Liver (tissue), 3 donors: ENCODE data around the gene MED25.
A peak's percentile ranks its signal among the peaks of the same experiment; 100 is the strongest.

ENCODE experiments used
- EGR1 ChIP-seq, 2 donors: IDR thresholded peaks; 2 replicates each; pipeline ENCODE4 v1.6.1; 2016 to 2018; ENCODE audit warnings: antibody characterized with exemption in 2 of 2, low read depth in 2 of 2
- FOXA1 ChIP-seq: IDR thresholded peaks from 2 replicates; pipeline ENCODE4 v1.6.1; 2016; ENCODE audit warnings: antibody characterized with exemption
- GABPA ChIP-seq, 2 donors: IDR thresholded peaks in 1 of 2; conservative IDR thresholded peaks in 1 of 2; 2 replicates each; pipeline ENCODE4 v1.6.1; 2016; ENCODE audit warnings: antibody characterized with exemption in 2 of 2, mild to moderate bottlenecking in 1 of 2, moderate library complexity in 1 of 2
- JUND ChIP-seq, 2 donors: IDR thresholded peaks; 2 replicates each; pipeline ENCODE4 v1.6.1; 2016; ENCODE audit warnings: antibody characterized with exemption in 2 of 2
- RAD21 ChIP-seq, 2 donors: IDR thresholded peaks; 2 replicates each; pipeline ENCODE4 v1.6.1; 2016; ENCODE audit warnings: antibody characterized with exemption in 2 of 2, mild to moderate bottlenecking in 2 of 2
- RXRA ChIP-seq, 2 donors: IDR thresholded peaks; 2 replicates each; pipeline ENCODE4 v1.6.1; 2017 to 2018; ENCODE audit warnings: antibody characterized with exemption in 2 of 2, mild to moderate bottlenecking in 1 of 2
- SP1 ChIP-seq: IDR thresholded peaks from 2 replicates; pipeline ENCODE4 v1.6.1; 2018; ENCODE audit warnings: antibody characterized with exemption, mild to moderate bottlenecking
- TAF1 ChIP-seq: conservative IDR thresholded peaks from 2 replicates; pipeline ENCODE4 v1.6.1; 2016; ENCODE audit warnings: antibody characterized with exemption, mild to moderate bottlenecking
- YY1 ChIP-seq: IDR thresholded peaks from 2 replicates; pipeline ENCODE4 v1.6.1; 2016; ENCODE audit warnings: antibody characterized with exemption, mild to moderate bottlenecking
- TF ChIP-seq, protein P1 (sequence below): IDR thresholded peaks from 2 replicates; pipeline ENCODE4 v1.6.1; 2016; ENCODE audit warnings: antibody characterized with exemption, mild to moderate bottlenecking
- TF ChIP-seq, protein P2 (sequence below): fragments of 150-350 bp; IDR thresholded peaks from 2 replicates; pipeline ENCODE4 v1.5.1; 2017; ENCODE audit warnings: improper control_type of control experiment, low read depth, low read length; ENCODE audit not compliant: missing input control
- TF ChIP-seq, protein P3 (sequence below): IDR thresholded peaks from 2 replicates; pipeline ENCODE4 v1.6.1; 2016; ENCODE audit warnings: antibody characterized with exemption
- donor health status: healthy.
- donor health status: healthy.

DNA sequence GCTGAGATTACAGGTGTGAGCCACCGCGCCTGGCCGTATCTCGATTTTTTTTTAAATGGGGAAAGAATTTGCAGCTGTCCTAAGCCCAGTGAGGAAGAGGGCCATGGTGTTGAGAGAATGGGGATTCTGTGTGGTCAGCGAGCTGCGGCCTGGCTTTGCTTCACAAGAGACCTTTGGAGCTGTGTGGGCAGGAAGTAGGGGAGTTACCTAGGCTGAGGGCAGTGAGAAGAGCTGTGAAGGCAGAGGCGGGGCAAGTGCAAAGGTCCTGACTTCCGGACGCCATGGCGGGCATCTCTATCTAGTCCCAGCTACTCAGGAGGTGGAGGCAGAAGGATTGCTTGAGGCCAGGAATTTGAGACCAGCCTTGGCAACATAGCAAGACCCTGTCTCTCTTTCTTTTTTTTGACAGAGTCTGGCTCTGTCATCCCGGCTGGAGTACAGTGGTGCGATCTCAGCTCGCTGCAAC, 46.4 kb upstream of the MED25 start:
- TF ChIP-seq, protein P1, sequence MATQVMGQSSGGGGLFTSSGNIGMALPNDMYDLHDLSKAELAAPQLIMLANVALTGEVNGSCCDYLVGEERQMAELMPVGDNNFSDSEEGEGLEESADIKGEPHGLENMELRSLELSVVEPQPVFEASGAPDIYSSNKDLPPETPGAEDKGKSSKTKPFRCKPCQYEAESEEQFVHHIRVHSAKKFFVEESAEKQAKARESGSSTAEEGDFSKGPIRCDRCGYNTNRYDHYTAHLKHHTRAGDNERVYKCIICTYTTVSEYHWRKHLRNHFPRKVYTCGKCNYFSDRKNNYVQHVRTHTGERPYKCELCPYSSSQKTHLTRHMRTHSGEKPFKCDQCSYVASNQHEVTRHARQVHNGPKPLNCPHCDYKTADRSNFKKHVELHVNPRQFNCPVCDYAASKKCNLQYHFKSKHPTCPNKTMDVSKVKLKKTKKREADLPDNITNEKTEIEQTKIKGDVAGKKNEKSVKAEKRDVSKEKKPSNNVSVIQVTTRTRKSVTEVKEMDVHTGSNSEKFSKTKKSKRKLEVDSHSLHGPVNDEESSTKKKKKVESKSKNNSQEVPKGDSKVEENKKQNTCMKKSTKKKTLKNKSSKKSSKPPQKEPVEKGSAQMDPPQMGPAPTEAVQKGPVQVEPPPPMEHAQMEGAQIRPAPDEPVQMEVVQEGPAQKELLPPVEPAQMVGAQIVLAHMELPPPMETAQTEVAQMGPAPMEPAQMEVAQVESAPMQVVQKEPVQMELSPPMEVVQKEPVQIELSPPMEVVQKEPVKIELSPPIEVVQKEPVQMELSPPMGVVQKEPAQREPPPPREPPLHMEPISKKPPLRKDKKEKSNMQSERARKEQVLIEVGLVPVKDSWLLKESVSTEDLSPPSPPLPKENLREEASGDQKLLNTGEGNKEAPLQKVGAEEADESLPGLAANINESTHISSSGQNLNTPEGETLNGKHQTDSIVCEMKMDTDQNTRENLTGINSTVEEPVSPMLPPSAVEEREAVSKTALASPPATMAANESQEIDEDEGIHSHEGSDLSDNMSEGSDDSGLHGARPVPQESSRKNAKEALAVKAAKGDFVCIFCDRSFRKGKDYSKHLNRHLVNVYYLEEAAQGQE: no peak
- peak; percentile 42 to 89 for TF ChIP-seq GABPA (IDR thresholded peaks at IDR 0.05 in 1 of 2, conservative IDR thresholded peaks at IDR 0.05 in 1 of 2)
- TF ChIP-seq, protein P2, sequence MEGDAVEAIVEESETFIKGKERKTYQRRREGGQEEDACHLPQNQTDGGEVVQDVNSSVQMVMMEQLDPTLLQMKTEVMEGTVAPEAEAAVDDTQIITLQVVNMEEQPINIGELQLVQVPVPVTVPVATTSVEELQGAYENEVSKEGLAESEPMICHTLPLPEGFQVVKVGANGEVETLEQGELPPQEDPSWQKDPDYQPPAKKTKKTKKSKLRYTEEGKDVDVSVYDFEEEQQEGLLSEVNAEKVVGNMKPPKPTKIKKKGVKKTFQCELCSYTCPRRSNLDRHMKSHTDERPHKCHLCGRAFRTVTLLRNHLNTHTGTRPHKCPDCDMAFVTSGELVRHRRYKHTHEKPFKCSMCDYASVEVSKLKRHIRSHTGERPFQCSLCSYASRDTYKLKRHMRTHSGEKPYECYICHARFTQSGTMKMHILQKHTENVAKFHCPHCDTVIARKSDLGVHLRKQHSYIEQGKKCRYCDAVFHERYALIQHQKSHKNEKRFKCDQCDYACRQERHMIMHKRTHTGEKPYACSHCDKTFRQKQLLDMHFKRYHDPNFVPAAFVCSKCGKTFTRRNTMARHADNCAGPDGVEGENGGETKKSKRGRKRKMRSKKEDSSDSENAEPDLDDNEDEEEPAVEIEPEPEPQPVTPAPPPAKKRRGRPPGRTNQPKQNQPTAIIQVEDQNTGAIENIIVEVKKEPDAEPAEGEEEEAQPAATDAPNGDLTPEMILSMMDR: no peak
- no peak for TF ChIP-seq EGR1 (IDR thresholded peaks at IDR 0.05; ENCODE audit: low read depth in 2 of 2)
- no peak for TF ChIP-seq JUND (IDR thresholded peaks at IDR 0.05)
- TF ChIP-seq, protein P3, sequence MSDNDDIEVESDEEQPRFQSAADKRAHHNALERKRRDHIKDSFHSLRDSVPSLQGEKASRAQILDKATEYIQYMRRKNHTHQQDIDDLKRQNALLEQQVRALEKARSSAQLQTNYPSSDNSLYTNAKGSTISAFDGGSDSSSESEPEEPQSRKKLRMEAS: no peak
- TF ChIP-seq SP1: peak; percentile 90
- no peak for TF ChIP-seq FOXA1
- peak in 1 of 2 donors; percentile 50 for TF ChIP-seq RAD21 (IDR thresholded peaks at IDR 0.05)
- peak; percentile 33 to 46 for TF ChIP-seq RXRA (IDR thresholded peaks at IDR 0.05)
- TF ChIP-seq YY1: peak; percentile 90
- no peak for TF ChIP-seq TAF1
